SK-N-SH (cell line): Measurements from ENCODE around the gene CELA3B. TPM values are rescaled to one million over a fixed set of nuclear protein-coding genes. Genes with fewer than 3 reads are reported as not detected.
A peak's percentile ranks its signal among the peaks of the same experiment; 100 is the strongest.

Experiments used
- CTCF ChIA-PET: fragments of 300-600, 350-600 bp; formaldehyde crosslinking; extraction: SDS; loops from one replicate; lab custom pipeline; 2021; lab: Yijun Ruan, JAX
- POLR2A ChIA-PET: fragments of 350-600 bp; sonication (Branson Sonifier 250); formaldehyde crosslinking; extraction: SDS; loops from one replicate; lab custom pipeline; 2020; ENCODE audit warnings: antibody characterized with exemption, inconsistent platforms; lab: Yijun Ruan, JAX
- DNase-seq: peaks from one replicate; pipeline ENCODE4 v3.0.0; 2012
- H2AFZ ChIP-seq: fragments of 200-600 bp; sonication (generic); 2 replicates; pipeline ENCODE4 v1.8.1; 2016; ENCODE audit warnings: antibody characterized with exemption, mild to moderate bottlenecking, low read depth
- H3F3A ChIP-seq: fragments of 200-600 bp; sonication (generic); replicated peaks from 2 replicates; pipeline ENCODE3; 2016; ENCODE audit warnings: antibody characterized with exemption, mild to moderate bottlenecking; ENCODE audit not compliant: insufficient read depth
- H3K27ac ChIP-seq, 2 experiments: fragments of 200-500 bp in 1 of 2; fragments of 200-600 bp in 1 of 2; sonication (Bioruptor generic) in 1 of 2; sonication (generic), shearing (Covaris generic) in 1 of 2; 2 replicates each; pipeline versions ENCODE4 v1.5.1 to v1.6.1; 2014 to 2016; ENCODE audit warnings: low read depth in 2 of 2, inconsistent platforms in 1 of 2, low read length in 1 of 2, mild to moderate bottlenecking in 1 of 2, mixed read lengths in 1 of 2
- H3K27me3 ChIP-seq: fragments of 200-600 bp; sonication (generic), shearing (Covaris generic); 2 replicates; pipeline ENCODE4 v1.6.1; 2016; ENCODE audit warnings: mixed run types; ENCODE audit not compliant: insufficient read depth
- H3K36me3 ChIP-seq, 2 experiments: fragments of 200-500 bp in 1 of 2; fragments of 200-600 bp in 1 of 2; sonication (Bioruptor generic) in 1 of 2; sonication (generic) in 1 of 2; replicated peaks in 1 of 2; 2 replicates each; pipeline versions ENCODE3 to v1.5.1; 2014 to 2016; ENCODE audit warnings: low read length in 1 of 2, mild to moderate bottlenecking in 1 of 2; ENCODE audit not compliant: insufficient read depth in 2 of 2, control insufficient read depth in 1 of 2
- H3K4me1 ChIP-seq, 2 experiments: fragments of 200-500 bp in 1 of 2; fragments of 200-600 bp in 1 of 2; sonication (Bioruptor generic) in 1 of 2; sonication (generic), shearing (Covaris generic) in 1 of 2; 2 replicates each; pipeline versions ENCODE4 v1.5.1 to v1.6.1; 2014 to 2016; ENCODE audit warnings: low read depth in 1 of 2, low read length in 1 of 2, mixed run types in 1 of 2; ENCODE audit not compliant: insufficient read depth in 2 of 2, control insufficient read depth in 1 of 2
- H3K4me2 ChIP-seq: fragments of 200-600 bp; sonication (generic), shearing (Covaris generic); 2 replicates; pipeline ENCODE4 v1.6.1; 2017; ENCODE audit warnings: mixed run types
- H3K4me3 ChIP-seq, 2 experiments: fragments of 200-500 bp in 1 of 2; fragments of 200-600 bp in 1 of 2; sonication (Bioruptor generic) in 1 of 2; sonication (generic), shearing (Covaris generic) in 1 of 2; 2 replicates each; pipeline versions ENCODE4 v1.5.1 to v1.8.1; 2014 to 2016; ENCODE audit warnings: low read depth in 2 of 2, inconsistent platforms in 1 of 2, low read length in 1 of 2, mild to moderate bottlenecking in 1 of 2, mixed read lengths in 1 of 2, moderate library complexity in 1 of 2
- H3K79me2 ChIP-seq: fragments of 200-600 bp; sonication (generic); 2 replicates; pipeline ENCODE4 v1.8.1; 2017; ENCODE audit warnings: mild to moderate bottlenecking; ENCODE audit not compliant: insufficient read depth
- H3K9ac ChIP-seq: fragments of 200-600 bp; sonication (generic); 2 replicates; pipeline ENCODE4 v1.6.1; 2017; ENCODE audit warnings: mixed run types
- H3K9me2 ChIP-seq: fragments of 200-600 bp; sonication (generic); 2 replicates; pipeline ENCODE4 v1.6.1; 2017; ENCODE audit warnings: mixed run types
- H3K9me3 ChIP-seq: fragments of 200-600 bp; sonication (generic); 2 replicates; pipeline ENCODE4 v1.6.1; 2017; ENCODE audit warnings: mixed run types, mild to moderate bottlenecking, moderate library complexity
- H4K20me1 ChIP-seq: fragments of 200-600 bp; sonication (generic); 2 replicates; pipeline ENCODE4 v1.6.1; 2017; ENCODE audit warnings: mild to moderate bottlenecking, mixed run types; ENCODE audit not compliant: insufficient read depth
- EP300 ChIP-seq, 2 experiments: IDR thresholded peaks; 2 replicates each; pipeline versions ENCODE4 v1.4.0 to v1.6.1; 2012; ENCODE audit warnings: borderline replicate concordance in 1 of 2, low read depth in 1 of 2, low read length in 1 of 2
- FOXJ3 ChIP-seq: sonication (generic); formaldehyde crosslinking; IDR thresholded peaks from 2 replicates; pipeline ENCODE4 v1.5.1; 2020; ENCODE audit warnings: mild to moderate bottlenecking, missing genetic modification reagents
- MXI1 ChIP-seq: IDR thresholded peaks from 2 replicates; pipeline ENCODE4 v1.6.1; 2012; ENCODE audit warnings: mild to moderate bottlenecking, low read depth, low read length, improper control_type of control experiment
- POLR2AphosphoS5 ChIP-seq: IDR thresholded peaks from 2 replicates; pipeline ENCODE4 v1.6.1; 2012; ENCODE audit warnings: low read depth, low read length
- RAD21 ChIP-seq: IDR thresholded peaks from 2 replicates; pipeline ENCODE4 v1.6.1; 2012; ENCODE audit warnings: mild to moderate bottlenecking, low read length
- SIN3A ChIP-seq: IDR thresholded peaks from 2 replicates; pipeline ENCODE4 v1.6.1; 2012; ENCODE audit warnings: low read depth, mild to moderate bottlenecking, low read length, moderate library complexity, borderline replicate concordance
- WGBS: methylation state at CpG from one replicate; pipeline ENCODE4 v1.1.6; 2017; ENCODE audit warnings: low lambda C conversion rate; 5-methylcytosine and 5-hydroxymethylcytosine counted together
- polyA plus RNA-seq, 3 experiments: library from polyadenylated mRNA; depleted of rRNA; stranded (reverse); fragments of >200 nt; gene quantifications; 2 replicates each; pipeline ENCODE4 v1.2.3, GENCODE V29; 2012
- TF ChIP-seq, protein P1 (sequence below): fragments of 150-350 bp; IDR thresholded peaks from 2 replicates; pipeline ENCODE4 v1.6.1; 2016; ENCODE audit warnings: mild to moderate bottlenecking, low read depth, low read length
- TF ChIP-seq, protein P2 (sequence below): IDR thresholded peaks from 2 replicates; pipeline ENCODE4 v1.6.1; 2012; ENCODE audit warnings: mild to moderate bottlenecking, low read depth, low read length, moderate library complexity
- TF ChIP-seq, protein P3 (sequence below): IDR thresholded peaks from 2 replicates; pipeline ENCODE4 v1.4.0; 2012; ENCODE audit warnings: low read depth, borderline replicate concordance
- TF ChIP-seq, protein P4 (sequence below): IDR thresholded peaks from 2 replicates; pipeline ENCODE4 v1.4.0; 2012; ENCODE audit warnings: low read depth, borderline replicate concordance
- TF ChIP-seq, protein P5 (sequence below): IDR thresholded peaks from 2 replicates; pipeline ENCODE4; 2012

The CELA3B gene
- polyA plus RNA-seq, 1 of the 3 experiments (the other 2 are of a cell fraction) = not detected

DNA sequence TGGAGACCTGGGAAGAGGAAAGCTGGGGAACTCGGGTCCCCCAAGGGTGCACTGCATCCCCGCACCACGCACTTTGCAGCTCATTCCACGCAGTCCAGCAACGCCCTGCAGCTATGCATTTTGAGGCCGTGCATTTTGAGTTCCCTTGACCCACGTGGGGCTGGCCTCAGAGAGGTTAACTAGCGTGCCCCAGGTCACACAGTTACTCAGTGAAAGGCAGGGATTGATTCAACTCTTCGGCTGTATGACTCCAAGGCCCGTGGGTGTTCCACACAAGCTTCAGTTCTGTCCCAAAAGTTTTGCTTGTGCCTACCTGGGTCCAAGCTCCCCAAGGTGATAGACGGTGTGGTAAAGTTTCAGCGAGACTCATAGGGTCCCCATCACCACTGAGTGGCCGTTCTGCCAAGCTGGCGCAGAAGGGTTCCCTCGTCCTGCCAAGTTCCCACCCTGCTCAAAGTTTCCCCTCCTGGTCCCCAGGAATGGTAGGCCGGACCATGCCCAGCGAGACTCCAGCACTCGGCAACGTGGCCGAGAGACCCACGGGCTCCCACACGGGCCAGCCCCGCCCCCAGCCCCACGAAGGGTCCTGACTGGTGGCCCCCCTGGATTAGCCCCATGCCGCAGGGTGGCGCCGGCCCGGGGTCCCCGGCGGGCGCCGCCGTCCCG is 40.3 kb upstream of the CELA3B start:
- Histone ChIP-seq H3K4me2 (peak overlapping the region; percentile 75), H3K4me3 (peak overlapping the region; percentile 58 to 71), H3K79me2 (peaks cover 49% of the 10 kb centered on the region), H3K9me2 (no peaks in the 10 kb centered on the region), H3K27ac (peak overlapping the region in 1 of 2 experiments; percentile 45; a peak in 2 of 4 replicates), H3F3A (peaks cover 21% of the 10 kb centered on the region), H2AFZ (no peak overlapping the region)
- POLR2A ChIA-PET = interaction anchor here (1.1 kb wide), 1 partner anchor 14 kb away, joined by 3 read pairs; no protein-coding TSS in a partner anchor
- 39% methylated on average over 8 of the region's 34 CpGs for WGBS
- no peak for DNase-seq
- TF ChIP-seq, protein P1, sequence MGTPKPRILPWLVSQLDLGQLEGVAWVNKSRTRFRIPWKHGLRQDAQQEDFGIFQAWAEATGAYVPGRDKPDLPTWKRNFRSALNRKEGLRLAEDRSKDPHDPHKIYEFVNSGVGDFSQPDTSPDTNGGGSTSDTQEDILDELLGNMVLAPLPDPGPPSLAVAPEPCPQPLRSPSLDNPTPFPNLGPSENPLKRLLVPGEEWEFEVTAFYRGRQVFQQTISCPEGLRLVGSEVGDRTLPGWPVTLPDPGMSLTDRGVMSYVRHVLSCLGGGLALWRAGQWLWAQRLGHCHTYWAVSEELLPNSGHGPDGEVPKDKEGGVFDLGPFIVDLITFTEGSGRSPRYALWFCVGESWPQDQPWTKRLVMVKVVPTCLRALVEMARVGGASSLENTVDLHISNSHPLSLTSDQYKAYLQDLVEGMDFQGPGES = no peak
- TF ChIP-seq SIN3A (no peak), POLR2AphosphoS5 (no peak)
- TF ChIP-seq, protein P2, sequence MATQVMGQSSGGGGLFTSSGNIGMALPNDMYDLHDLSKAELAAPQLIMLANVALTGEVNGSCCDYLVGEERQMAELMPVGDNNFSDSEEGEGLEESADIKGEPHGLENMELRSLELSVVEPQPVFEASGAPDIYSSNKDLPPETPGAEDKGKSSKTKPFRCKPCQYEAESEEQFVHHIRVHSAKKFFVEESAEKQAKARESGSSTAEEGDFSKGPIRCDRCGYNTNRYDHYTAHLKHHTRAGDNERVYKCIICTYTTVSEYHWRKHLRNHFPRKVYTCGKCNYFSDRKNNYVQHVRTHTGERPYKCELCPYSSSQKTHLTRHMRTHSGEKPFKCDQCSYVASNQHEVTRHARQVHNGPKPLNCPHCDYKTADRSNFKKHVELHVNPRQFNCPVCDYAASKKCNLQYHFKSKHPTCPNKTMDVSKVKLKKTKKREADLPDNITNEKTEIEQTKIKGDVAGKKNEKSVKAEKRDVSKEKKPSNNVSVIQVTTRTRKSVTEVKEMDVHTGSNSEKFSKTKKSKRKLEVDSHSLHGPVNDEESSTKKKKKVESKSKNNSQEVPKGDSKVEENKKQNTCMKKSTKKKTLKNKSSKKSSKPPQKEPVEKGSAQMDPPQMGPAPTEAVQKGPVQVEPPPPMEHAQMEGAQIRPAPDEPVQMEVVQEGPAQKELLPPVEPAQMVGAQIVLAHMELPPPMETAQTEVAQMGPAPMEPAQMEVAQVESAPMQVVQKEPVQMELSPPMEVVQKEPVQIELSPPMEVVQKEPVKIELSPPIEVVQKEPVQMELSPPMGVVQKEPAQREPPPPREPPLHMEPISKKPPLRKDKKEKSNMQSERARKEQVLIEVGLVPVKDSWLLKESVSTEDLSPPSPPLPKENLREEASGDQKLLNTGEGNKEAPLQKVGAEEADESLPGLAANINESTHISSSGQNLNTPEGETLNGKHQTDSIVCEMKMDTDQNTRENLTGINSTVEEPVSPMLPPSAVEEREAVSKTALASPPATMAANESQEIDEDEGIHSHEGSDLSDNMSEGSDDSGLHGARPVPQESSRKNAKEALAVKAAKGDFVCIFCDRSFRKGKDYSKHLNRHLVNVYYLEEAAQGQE = no peak
- TF ChIP-seq, protein P3, sequence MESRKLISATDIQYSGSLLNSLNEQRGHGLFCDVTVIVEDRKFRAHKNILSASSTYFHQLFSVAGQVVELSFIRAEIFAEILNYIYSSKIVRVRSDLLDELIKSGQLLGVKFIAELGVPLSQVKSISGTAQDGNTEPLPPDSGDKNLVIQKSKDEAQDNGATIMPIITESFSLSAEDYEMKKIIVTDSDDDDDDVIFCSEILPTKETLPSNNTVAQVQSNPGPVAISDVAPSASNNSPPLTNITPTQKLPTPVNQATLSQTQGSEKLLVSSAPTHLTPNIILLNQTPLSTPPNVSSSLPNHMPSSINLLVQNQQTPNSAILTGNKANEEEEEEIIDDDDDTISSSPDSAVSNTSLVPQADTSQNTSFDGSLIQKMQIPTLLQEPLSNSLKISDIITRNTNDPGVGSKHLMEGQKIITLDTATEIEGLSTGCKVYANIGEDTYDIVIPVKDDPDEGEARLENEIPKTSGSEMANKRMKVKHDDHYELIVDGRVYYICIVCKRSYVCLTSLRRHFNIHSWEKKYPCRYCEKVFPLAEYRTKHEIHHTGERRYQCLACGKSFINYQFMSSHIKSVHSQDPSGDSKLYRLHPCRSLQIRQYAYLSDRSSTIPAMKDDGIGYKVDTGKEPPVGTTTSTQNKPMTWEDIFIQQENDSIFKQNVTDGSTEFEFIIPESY = no peak
- TF ChIP-seq, all 33 proteins: peak for 0
- CTCF ChIA-PET = interaction anchor here (0.7 to 0.8 kb wide), 2 partner anchors 29 to 154 kb away, joined by 3 read pairs; partner anchors contain the start of gene USP48
- peaks cover 30 to 51% of the 10 kb centered on the region in 2 experiments; a peak in 3 of 4 replicates for H3K4me1 ChIP-seq
- no peaks in the 10 kb centered on the region for H4K20me1 ChIP-seq
- no peaks in the 10 kb centered on the region for H3K9me3 ChIP-seq
- H3K9ac ChIP-seq = peak overlapping the region; percentile 87
- H3K27me3 ChIP-seq = no peaks in the 10 kb centered on the region
- H3K36me3 ChIP-seq = no peaks in the 10 kb centered on the region

DNA sequence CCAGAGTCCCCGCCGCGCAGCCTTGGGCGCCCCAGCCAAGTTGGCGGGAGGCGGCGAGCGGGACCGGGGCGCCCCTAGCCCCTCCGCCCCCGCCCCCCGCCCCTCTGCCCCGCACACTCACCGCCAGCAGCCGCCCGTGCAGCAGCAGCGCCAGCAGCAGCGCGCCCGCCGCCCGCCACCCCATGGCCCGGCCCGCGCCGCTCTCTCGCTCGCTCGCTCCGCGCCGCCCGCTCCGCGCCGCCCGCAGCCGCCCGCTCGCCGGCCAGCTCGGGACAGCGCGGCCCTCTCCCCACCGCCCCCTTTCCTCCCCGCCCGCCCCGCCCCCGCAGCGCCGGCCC is 39.8 kb upstream of the CELA3B start, which contains the start of gene HSPG2:
HSPG2 (minus strand) TSS at position 277 of the 338 bp plus-strand sequence; CDS start at position 184, 93 bp downstream.
- H2AFZ ChIP-seq = peak within 1 kb of the TSS; percentile 90
- H3K4me1 ChIP-seq = peaks cover 28 to 46% of the 10 kb centered on the region in 2 experiments; a peak in 3 of 4 replicates
- DNase-seq = no peak
- H3K36me3 ChIP-seq = no peaks in the 10 kb centered on the region
- no peaks in the 10 kb centered on the region for H3K9me2 ChIP-seq
- no peaks in the 10 kb centered on the region for H3K9me3 ChIP-seq
- peak within 1 kb of the TSS; percentile 76 for H3K4me2 ChIP-seq
- H3K27me3 ChIP-seq = no peaks in the 10 kb centered on the region
- H3K27ac ChIP-seq = peak within 1 kb of the TSS; percentile 58 to 64; a peak in 3 of 4 replicates
- peaks cover 21% of the 10 kb centered on the region for H3F3A ChIP-seq
- POLR2A ChIA-PET = no interaction called here
- no peaks in the 10 kb centered on the region for H4K20me1 ChIP-seq
- H3K9ac ChIP-seq = peak within 1 kb of the TSS; percentile 87
- TF ChIP-seq RAD21 (no peak), EP300 (IDR thresholded peaks at IDR 0.05; ENCODE audit: borderline replicate concordance in 1 of 2, low read depth in 1 of 2, low read length in 1 of 2) (no peak), MXI1 (no peak), POLR2AphosphoS5 (no peak; the same call in 1 of the 2 replicates), FOXJ3 (CRISPR knock-in tag) (no peak)
- TF ChIP-seq, protein P4, sequence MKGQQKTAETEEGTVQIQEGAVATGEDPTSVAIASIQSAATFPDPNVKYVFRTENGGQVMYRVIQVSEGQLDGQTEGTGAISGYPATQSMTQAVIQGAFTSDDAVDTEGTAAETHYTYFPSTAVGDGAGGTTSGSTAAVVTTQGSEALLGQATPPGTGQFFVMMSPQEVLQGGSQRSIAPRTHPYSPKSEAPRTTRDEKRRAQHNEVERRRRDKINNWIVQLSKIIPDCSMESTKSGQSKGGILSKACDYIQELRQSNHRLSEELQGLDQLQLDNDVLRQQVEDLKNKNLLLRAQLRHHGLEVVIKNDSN = no peak
- TF ChIP-seq, protein P5, sequence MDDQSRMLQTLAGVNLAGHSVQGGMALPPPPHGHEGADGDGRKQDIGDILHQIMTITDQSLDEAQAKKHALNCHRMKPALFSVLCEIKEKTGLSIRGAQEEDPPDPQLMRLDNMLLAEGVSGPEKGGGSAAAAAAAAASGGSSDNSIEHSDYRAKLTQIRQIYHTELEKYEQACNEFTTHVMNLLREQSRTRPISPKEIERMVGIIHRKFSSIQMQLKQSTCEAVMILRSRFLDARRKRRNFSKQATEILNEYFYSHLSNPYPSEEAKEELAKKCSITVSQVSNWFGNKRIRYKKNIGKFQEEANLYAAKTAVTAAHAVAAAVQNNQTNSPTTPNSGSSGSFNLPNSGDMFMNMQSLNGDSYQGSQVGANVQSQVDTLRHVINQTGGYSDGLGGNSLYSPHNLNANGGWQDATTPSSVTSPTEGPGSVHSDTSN = no peak
- TF ChIP-seq, protein P2 = no peak
- no CpG with 5 or more reads among the region's 52 CpGs for WGBS
- CTCF ChIA-PET = interaction anchor here (1.3 to 1.7 kb wide), 2 partner anchors 24 to 88 kb away, joined by 3 to 4 read pairs; no protein-coding TSS in a partner anchor
- H3K4me3 ChIP-seq = peak within 1 kb of the TSS; percentile 58 to 71
- H3K79me2 ChIP-seq = peaks cover 48% of the 10 kb centered on the region
